ENCODE data around the gene CXCL1.

GRCh38 chr4:73902817-73903547, 33.8 kb downstream of the CXCL1 start:
- TF ChIP-seq CTCF (conservative IDR thresholded peaks at IDR 0.05; ENCODE audit: low read depth, low read length) (no peak), EZH2 (IDR thresholded peaks at IDR 0.05; ENCODE audit: borderline replicate concordance, low read depth, low read length, poor library complexity, severe bottlenecking) (no peak)
